HG03108 (cell line): Measurements from ENCODE around the gene NRP1.
A peak's percentile ranks its signal among the peaks of the same experiment; 100 is the strongest.

Source experiments
- ATAC-seq: cut with Tn5 transposase; IDR thresholded peaks from one replicate; pipeline ENCODE4 v1.9.1; 2021; ENCODE audit warnings: moderate library complexity; ENCODE audit not compliant: unreplicated experiment

Gene NRP1

GRCh38 chr10:33192190-33192589, 142.3 kb downstream of the NRP1 start:
- ATAC-seq: no peak

- no peak for ATAC-seq
These were observed 144.1 kb downstream of the NRP1 start for GRCh38 chr10:33190406-33190805.

GRCh38 chr10:33189808-33190207, 144.7 kb downstream of the NRP1 start:
- ATAC-seq: no peak

- no peak for ATAC-seq
These were observed 145.1 kb downstream of the NRP1 start for GRCh38 chr10:33189363-33189762.

- ATAC-seq: no peak
These were observed 147.0 kb downstream of the NRP1 start for GRCh38 chr10:33187427-33187999.

- no peak for ATAC-seq
These were observed 148.3 kb downstream of the NRP1 start for GRCh38 chr10:33186150-33186549.

GRCh38 chr10:33183655-33184054, 150.8 kb downstream of the NRP1 start:
- ATAC-seq: no peak

- ATAC-seq: no peak
These were observed 153.5 kb downstream of the NRP1 start for GRCh38 chr10:33180921-33181320.

- no peak for ATAC-seq
These were observed 154.1 kb downstream of the NRP1 start for GRCh38 chr10:33180390-33180789.

GRCh38 chr10:33179067-33179466, 155.4 kb downstream of the NRP1 start:
- ATAC-seq: no peak

- ATAC-seq: no peak
These were observed 156.3 kb downstream of the NRP1 start for GRCh38 chr10:33178026-33178755.

GRCh38 chr10:33176688-33177087, 157.8 kb downstream of the NRP1 start:
- no peak for ATAC-seq

GRCh38 chr10:33174674-33175434, 159.6 kb downstream of the NRP1 start:
- no peak for ATAC-seq

GRCh38 chr10:33165911-33166310, 168.6 kb downstream of the NRP1 start:
- no peak for ATAC-seq

GRCh38 chr10:33164060-33164709, 170.3 kb downstream of the NRP1 start:
- no peak for ATAC-seq

GRCh38 chr10:33162248-33162575, 172.3 kb downstream of the NRP1 start:
- ATAC-seq: no peak

- no peak for ATAC-seq
These were observed 172.8 kb downstream of the NRP1 start for GRCh38 chr10:33161550-33162247.

GRCh38 chr10:33160151-33160550, 174.3 kb downstream of the NRP1 start:
- ATAC-seq: no peak

- ATAC-seq: no peak
These were observed 177.4 kb downstream of the NRP1 start for GRCh38 chr10:33157103-33157502.

- peak; percentile 62 for ATAC-seq
These were observed 178.5 kb downstream of the NRP1 start for GRCh38 chr10:33155720-33156638.
